Left lung (tissue), 10 donors: Measurements from ENCODE around the gene HIGD1C. TPM values are rescaled to one million over a fixed set of nuclear protein-coding genes. Genes with fewer than 3 reads are reported as not detected.

Experiments used
- ATAC-seq: fragments of 200-7000 bp; cut with Tn5 transposase; one replicate; pipeline ENCODE4 v1.9.1; 2020; ENCODE audit warnings: moderate library complexity
- DNase-seq, 4 donors: peaks; one replicate each; pipeline ENCODE4 v3.0.0-alpha.2; 2013 to 2020
- H3K27ac ChIP-seq, 2 donors: fragments of 200-600 bp; sonication (generic) in 1 of 2; one replicate each; pipeline versions ENCODE4 v1.5.0 to v1.8.0; 2020 to 2021
- H3K27me3 ChIP-seq, 2 donors: fragments of 200-600 bp; sonication (generic) in 1 of 2; one replicate each; pipeline versions ENCODE4 v1.5.0 to v1.8.0; 2020 to 2021
- H3K36me3 ChIP-seq, 2 donors: fragments of 200-600 bp; sonication (generic) in 1 of 2; one replicate each; pipeline versions ENCODE4 v1.5.0 to v1.8.0; 2020 to 2021
- H3K4me1 ChIP-seq, 2 donors: fragments of 200-600 bp; one replicate each; pipeline ENCODE4 v1.8.0; 2021
- H3K4me3 ChIP-seq, 2 donors: fragments of 200-600 bp; sonication (generic) in 1 of 2; one replicate each; pipeline versions ENCODE4 v1.5.0 to v1.8.0; 2020 to 2021; ENCODE audit warnings: mild to moderate bottlenecking in 1 of 2
- H3K9me3 ChIP-seq, 2 donors: fragments of 200-600 bp; sonication (generic) in 1 of 2; one replicate each; pipeline versions ENCODE4 v1.5.0 to v1.8.0; 2020 to 2021
- CTCF ChIP-seq, 2 donors: fragments of 200-600 bp; sonication (generic) in 1 of 2; IDR thresholded peaks; one replicate each; pipeline versions ENCODE4 v1.5.0 to v1.8.0; 2021; ENCODE audit warnings: antibody characterized with exemption in 2 of 2
- intact Hi-C, 2 donors: fragments of 100-400 bp; cut with DNase I; formaldehyde crosslinking; loops; one replicate each; pipeline versions ENCODE4 v1.11.2 to v1.14.2; 2022
- polyA plus RNA-seq, 6 donors: library from polyadenylated mRNA; unstranded; fragments of 120-200 nt; gene quantifications; one replicate each; pipeline ENCODE4 v1.2.1, GENCODE V29; 2013; ENCODE audit not compliant: insufficient read length in 6 of 6
- total RNA-seq, 2 donors: library from RNA; stranded (reverse); fragmentation: NEBNext Ultra II Directional; extraction: Animal tissue kit (Norgen Biotek cat#: 25700); gene quantifications; one replicate each; pipeline ENCODE4 v1.2.1, GENCODE V29; 2021
- donor health status: DM: no; HTN: yes; CAD: no.
- donor health status: DM: no; HTN: no; CAD: no.

HIGD1C gene
- total and polyA plus RNA-seq, 8 donors, result 0.53 to 0.94 (median 0.56) TPM; not detected in 3

- intact Hi-C loops, result no loop called here
- ATAC-seq, result no peak
- Histone ChIP-seq H3K27me3 (no peaks in the 10 kb centered on the region), H3K36me3 (peaks cover 0 to 15% of the 10 kb centered on the region in 2 donors), H3K4me3 (no peak overlapping the region), H3K4me1 (peaks cover 21 to 39% of the 10 kb centered on the region in 2 donors), H3K9me3 (peaks cover 0 to 6% of the 10 kb centered on the region in 2 donors), H3K27ac (no peak overlapping the region)
- DNase-seq, result no peak
- TF ChIP-seq CTCF (IDR thresholded peaks at IDR 0.05), result no peak
Observed at GRCh38 chr12:50937653-50938052, 14.7 kb upstream of the HIGD1C start.

- no peak for ATAC-seq
- DNase-seq, result no peak
- Histone ChIP-seq H3K9me3 (no peaks in the 10 kb centered on the region), H3K36me3 (no peaks in the 10 kb centered on the region), H3K27me3 (no peaks in the 10 kb centered on the region), H3K4me1 (peaks cover 0 to 10% of the 10 kb centered on the region in 2 donors), H3K27ac (no peak overlapping the region), H3K4me3 (no peak overlapping the region)
- intact Hi-C loops, result no loop called here
- TF ChIP-seq CTCF (IDR thresholded peaks at IDR 0.05), result no peak
Observed at GRCh38 chr12:50947933-50948626, 4.3 kb upstream of the HIGD1C start.

GRCh38 chr12:50948798-50949197 lies 3.5 kb upstream of the HIGD1C start:
- DNase-seq (no peak), ATAC-seq (no peak)
- no peaks in the 10 kb centered on the region for H3K27me3 ChIP-seq
- intact Hi-C loops, result no loop called here
- no peaks in the 10 kb centered on the region for H3K36me3 ChIP-seq
- H3K4me1 ChIP-seq, result peaks cover 0 to 10% of the 10 kb centered on the region in 2 donors
- no peak for TF ChIP-seq CTCF (IDR thresholded peaks at IDR 0.05)
- no peak overlapping the region for H3K27ac ChIP-seq
- H3K9me3 ChIP-seq, result no peaks in the 10 kb centered on the region
- no peak overlapping the region for H3K4me3 ChIP-seq

GRCh38 chr12:50949801-50950302 lies 2.5 kb upstream of the HIGD1C start:
- no peak for TF ChIP-seq CTCF (IDR thresholded peaks at IDR 0.05)
- ATAC-seq (peak; percentile 64), DNase-seq (no peak)

GRCh38 chr12:50951112-50951511 lies 1.2 kb upstream of the HIGD1C start:
- DNase-seq, result no peak
- H3K36me3 ChIP-seq, result no peaks in the 10 kb centered on the region
- peak overlapping the region in 1 of 2 donors; percentile 18 for H3K27ac ChIP-seq
- H3K4me3 ChIP-seq, result no peak overlapping the region
- intact Hi-C loops, result no loop called here
- H3K27me3 ChIP-seq, result no peaks in the 10 kb centered on the region
- ATAC-seq, result no peak
- H3K4me1 ChIP-seq, result peaks cover 0 to 10% of the 10 kb centered on the region in 2 donors
- no peaks in the 10 kb centered on the region for H3K9me3 ChIP-seq
- TF ChIP-seq CTCF (IDR thresholded peaks at IDR 0.05), result no peak

More at GRCh38 chr12:50949801-50950302, 2.5 kb upstream of the HIGD1C start:
- H3K9me3 ChIP-seq, result no peaks in the 10 kb centered on the region
- H3K4me1 ChIP-seq, result peaks cover 0 to 10% of the 10 kb centered on the region in 2 donors
- no peaks in the 10 kb centered on the region for H3K36me3 ChIP-seq
- no peak overlapping the region for H3K27ac ChIP-seq
- intact Hi-C loops, result no loop called here
- no peaks in the 10 kb centered on the region for H3K27me3 ChIP-seq
- no peak overlapping the region for H3K4me3 ChIP-seq
